NCI-H526 treated with DMSO at 0.1 percent for 48 hours (cell line): ENCODE results near the gene ZCCHC24.

Experiments used
- DNase-seq: peaks from one replicate; lab custom pipeline; 2025; lab: John Stamatoyannopoulos, UW

The ZCCHC24 gene

GRCh38 chr10:79431428-79431827 is 14.0 kb downstream of the ZCCHC24 start:
- no peak for DNase-seq

- no peak for DNase-seq
Measured at GRCh38 chr10:79430936-79431335, 14.5 kb downstream of the ZCCHC24 start.

- no peak for DNase-seq
Measured at GRCh38 chr10:79430325-79430905, 15.0 kb downstream of the ZCCHC24 start.

- no peak for DNase-seq
Measured at GRCh38 chr10:79429751-79430150, 15.7 kb downstream of the ZCCHC24 start.

- no peak for DNase-seq
Measured at GRCh38 chr10:79427965-79428364, 17.5 kb downstream of the ZCCHC24 start.

GRCh38 chr10:79425074-79425532 is 20.3 kb downstream of the ZCCHC24 start:
- DNase-seq: no peak

GRCh38 chr10:79424221-79425073 is 21.0 kb downstream of the ZCCHC24 start:
- DNase-seq: no peak

GRCh38 chr10:79422178-79422892 is 23.1 kb downstream of the ZCCHC24 start:
- no peak for DNase-seq

GRCh38 chr10:79420974-79421688 is 24.3 kb downstream of the ZCCHC24 start:
- DNase-seq: no peak

GRCh38 chr10:79418886-79419595 is 26.4 kb downstream of the ZCCHC24 start:
- DNase-seq: no peak

- DNase-seq: no peak
Measured at GRCh38 chr10:79418274-79418673, 27.1 kb downstream of the ZCCHC24 start.

GRCh38 chr10:79417731-79418130 is 27.7 kb downstream of the ZCCHC24 start:
- DNase-seq: no peak

GRCh38 chr10:79417266-79417665 is 28.2 kb downstream of the ZCCHC24 start:
- DNase-seq: no peak

- DNase-seq: no peak
Measured at GRCh38 chr10:79416578-79417255, 28.7 kb downstream of the ZCCHC24 start.

- no peak for DNase-seq
Measured at GRCh38 chr10:79415736-79416577, 29.5 kb downstream of the ZCCHC24 start.

- no peak for DNase-seq
Measured at GRCh38 chr10:79414714-79415113, 30.7 kb downstream of the ZCCHC24 start.

- DNase-seq: no peak
Measured at GRCh38 chr10:79413196-79413595, 32.2 kb downstream of the ZCCHC24 start.

GRCh38 chr10:79412516-79412915 is 32.9 kb downstream of the ZCCHC24 start:
- DNase-seq: no peak

- DNase-seq: no peak
Measured at GRCh38 chr10:79411546-79412495, 33.6 kb downstream of the ZCCHC24 start.
